Psoas muscle (tissue), 8 donors: ENCODE data around the gene AMIGO3. TPM values are rescaled to one million over a fixed set of nuclear protein-coding genes. Genes with fewer than 3 reads are reported as not detected.
A peak's percentile ranks its signal among the peaks of the same experiment; 100 is the strongest.

Source experiments
- ATAC-seq, 4 donors: fragments of 200-7000 bp; cut with Tn5 transposase; one replicate each; pipeline ENCODE4 v1.9.1; 2020; ENCODE audit warnings: moderate library complexity in 3 of 4, mild to moderate bottlenecking in 2 of 4
- DNase-seq, 2 donors: peaks; one replicate each; pipeline ENCODE4 v3.0.0-alpha.2; 2020
- H3K27ac ChIP-seq: fragments of 200-600 bp; one replicate; pipeline ENCODE4 v1.8.0; 2022
- H3K27me3 ChIP-seq, 3 donors: fragments of 200-600 bp in 1 of 3; one replicate each; pipeline versions ENCODE4 v1.6.1 to v1.8.0; 2013 to 2022; ENCODE audit warnings: low read length in 2 of 3, mild to moderate bottlenecking in 2 of 3, moderate library complexity in 1 of 3; ENCODE audit not compliant: insufficient read depth in 3 of 3
- H3K36me3 ChIP-seq, 2 donors: fragments of 200-600 bp in 1 of 2; one replicate each; pipeline versions ENCODE4 v1.6.1 to v1.8.0; 2013 to 2022; ENCODE audit warnings: low read depth in 1 of 2, mild to moderate bottlenecking in 1 of 2, moderate library complexity in 1 of 2; ENCODE audit not compliant: insufficient read depth in 1 of 2
- H3K4me1 ChIP-seq: fragments of 200-600 bp; one replicate; pipeline ENCODE4 v1.8.0; 2022
- H3K4me3 ChIP-seq: fragments of 200-600 bp; one replicate; pipeline ENCODE4 v1.8.0; 2022; ENCODE audit warnings: mild to moderate bottlenecking
- H3K9me3 ChIP-seq: fragments of 200-600 bp; one replicate; pipeline ENCODE4 v1.8.0; 2022
- CTCF ChIP-seq: fragments of 200-600 bp; IDR thresholded peaks from one replicate; pipeline ENCODE4 v1.8.0; 2022; ENCODE audit warnings: antibody characterized with exemption
- WGBS, 3 donors: extraction: QIAGEN DNeasy Blood & Tissue Kit; methylation state at CpG; one replicate each; pipeline versions ENCODE4 v1.1.6 to v1.1.7; 2013; 5-methylcytosine and 5-hydroxymethylcytosine counted together
- intact Hi-C, 2 donors: fragments of 100-400 bp; cut with DNase I; formaldehyde crosslinking; loops; one replicate each; pipeline versions ENCODE4 v1.11.0 to v1.14.2; 2022
- polyA plus RNA-seq, 3 donors: library from polyadenylated mRNA; stranded (reverse); fragments of 200-250 nt; gene quantifications; one replicate each; pipeline ENCODE4 v1.2.3, GENCODE V29; 2013
- total RNA-seq, 4 donors: library from RNA; stranded (reverse); fragmentation: NEBNext Ultra II Directional in 2 of 4; extraction: Animal tissue kit (Norgen Biotek cat#: 25700) in 2 of 4; gene quantifications; one replicate each; pipeline versions ENCODE4 v1.2.1 to v1.2.4, GENCODE V29; 2021 to 2023
- donor health status: healthy with polysubstance abuse.
- donor health status: DM: no; HTN: no; CAD: no; lungs with moderate emphysema.
- donor health status: Bipolar disorder and iron deficiency.
- donor health status: healthy.
- donor health status: DM: yes; HTN: yes; CAD: no.
- donor health status: DM: no; HTN: no; CAD: no.
- donor health status: DM: no; HTN: no; CAD: no.
- donor health status: DM: yes; HTN: yes; CAD: no.

Gene AMIGO3
- total and polyA plus RNA-seq, 7 donors = 0.36 to 0.94 (median 0.43) TPM; not detected in 3

GRCh38 chr3:49702672-49703071, 16.8 kb downstream of the AMIGO3 start:
- no peak for DNase-seq
- Histone ChIP-seq H3K9me3 (no peaks in the 10 kb centered on the region), H3K4me3 (no peak overlapping the region), H3K27me3 (no peaks in the 10 kb centered on the region), H3K27ac (no peak overlapping the region), H3K36me3 (peaks cover 0 to 99% of the 10 kb centered on the region in 2 donors), H3K4me1 (no peaks in the 10 kb centered on the region)
- intact Hi-C loops = loop anchor here in 1 of 2 donors (1.0 to 5.0 kb wide), 2 partner anchors 137 to 205 kb away; no protein-coding TSS in a partner anchor
- ATAC-seq = no peak
- no peak for TF ChIP-seq CTCF
- 90 to 91% (median 90%) methylated on average over 11 of the region's 11 CpGs for WGBS, 3 donors

GRCh38 chr3:49701388-49702077, 18.0 kb downstream of the AMIGO3 start:
- WGBS, 3 donors = 69 to 81% (median 69%) methylated on average over 20 to 21 of the region's 21 CpGs
- Histone ChIP-seq H3K36me3 (peaks cover 0 to 97% of the 10 kb centered on the region in 2 donors), H3K4me3 (no peak overlapping the region), H3K27ac (no peak overlapping the region), H3K4me1 (no peaks in the 10 kb centered on the region), H3K9me3 (no peaks in the 10 kb centered on the region), H3K27me3 (no peaks in the 10 kb centered on the region)
- ATAC-seq = peak in 2 of 4 donors; percentile 40 to 45
- intact Hi-C loops = loop anchor here in 1 of 2 donors (5.0 kb wide), 1 partner anchor 206 kb away; no protein-coding TSS in a partner anchor
- no peak for DNase-seq
- peak; percentile 33 for TF ChIP-seq CTCF

- intact Hi-C loops = loop anchor here in 1 of 2 donors (5.0 kb wide), 1 partner anchor 207 kb away; no protein-coding TSS in a partner anchor
- WGBS, 3 donors = 66 to 79% (median 70%) methylated on average over 13 of the region's 13 CpGs
- no peaks in the 10 kb centered on the region for H3K27me3 ChIP-seq
- no peak overlapping the region for H3K4me3 ChIP-seq
- H3K9me3 ChIP-seq = no peaks in the 10 kb centered on the region
- no peak for DNase-seq
- H3K36me3 ChIP-seq = peaks cover 0 to 87% of the 10 kb centered on the region in 2 donors
- no peak for TF ChIP-seq CTCF
- no peak for ATAC-seq
- H3K27ac ChIP-seq = no peak overlapping the region
- no peaks in the 10 kb centered on the region for H3K4me1 ChIP-seq
These were observed 18.9 kb downstream of the AMIGO3 start for GRCh38 chr3:49700453-49701128.

GRCh38 chr3:49700014-49700413, 19.5 kb downstream of the AMIGO3 start:
- TF ChIP-seq CTCF = no peak
- ATAC-seq (no peak), DNase-seq (no peak)
- no peak overlapping the region for H3K4me3 ChIP-seq
- intact Hi-C loops = loop anchor here in 1 of 2 donors (5.0 kb wide), 1 partner anchor 207 kb away; no protein-coding TSS in a partner anchor
- H3K4me1 ChIP-seq = peaks cover 6% of the 10 kb centered on the region
- H3K27ac ChIP-seq = peak overlapping the region; percentile 30
- H3K27me3 ChIP-seq = no peaks in the 10 kb centered on the region
- WGBS, 3 donors = 50 to 67% (median 51%) methylated on average over 8 of the region's 8 CpGs
- H3K36me3 ChIP-seq = peaks cover 0 to 82% of the 10 kb centered on the region in 2 donors
- no peaks in the 10 kb centered on the region for H3K9me3 ChIP-seq
